Measurements from ENCODE around the gene SPATA17.

DNA sequence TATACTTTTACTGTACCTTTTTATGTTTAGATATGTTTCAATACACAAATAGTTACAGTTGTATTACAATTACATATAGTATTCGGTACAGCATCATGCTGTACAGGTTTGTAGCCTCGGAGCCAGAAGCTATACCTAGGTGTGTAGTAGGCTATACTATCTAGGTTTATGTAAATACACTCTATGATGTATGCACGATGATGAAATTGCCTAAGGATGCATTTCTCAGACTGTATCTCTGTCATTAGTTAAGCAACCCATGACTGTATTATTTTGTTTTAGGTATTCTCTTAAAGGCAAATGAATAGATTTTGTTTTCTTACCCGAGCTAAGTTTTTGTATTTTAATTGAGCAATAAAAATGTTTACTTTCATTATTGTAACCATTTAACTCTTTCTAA is 56.4 kb downstream of the SPATA17 start:
- TF ChIP-seq EZH2phosphoT487 (IDR thresholded peaks at IDR 0.05; ENCODE audit: unreplicated experiment) = no peak
- TF ChIP-seq, protein P1, sequence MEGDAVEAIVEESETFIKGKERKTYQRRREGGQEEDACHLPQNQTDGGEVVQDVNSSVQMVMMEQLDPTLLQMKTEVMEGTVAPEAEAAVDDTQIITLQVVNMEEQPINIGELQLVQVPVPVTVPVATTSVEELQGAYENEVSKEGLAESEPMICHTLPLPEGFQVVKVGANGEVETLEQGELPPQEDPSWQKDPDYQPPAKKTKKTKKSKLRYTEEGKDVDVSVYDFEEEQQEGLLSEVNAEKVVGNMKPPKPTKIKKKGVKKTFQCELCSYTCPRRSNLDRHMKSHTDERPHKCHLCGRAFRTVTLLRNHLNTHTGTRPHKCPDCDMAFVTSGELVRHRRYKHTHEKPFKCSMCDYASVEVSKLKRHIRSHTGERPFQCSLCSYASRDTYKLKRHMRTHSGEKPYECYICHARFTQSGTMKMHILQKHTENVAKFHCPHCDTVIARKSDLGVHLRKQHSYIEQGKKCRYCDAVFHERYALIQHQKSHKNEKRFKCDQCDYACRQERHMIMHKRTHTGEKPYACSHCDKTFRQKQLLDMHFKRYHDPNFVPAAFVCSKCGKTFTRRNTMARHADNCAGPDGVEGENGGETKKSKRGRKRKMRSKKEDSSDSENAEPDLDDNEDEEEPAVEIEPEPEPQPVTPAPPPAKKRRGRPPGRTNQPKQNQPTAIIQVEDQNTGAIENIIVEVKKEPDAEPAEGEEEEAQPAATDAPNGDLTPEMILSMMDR (conservative IDR thresholded peaks at IDR 0.05; ENCODE audit: low read depth in 2 of 2) = no peak
